ENCODE results near the gene IGLON5.

- TF ChIP-seq POLR2A (IDR thresholded peaks at IDR 0.05): no peak
- TF ChIP-seq POLR2AphosphoS5 (IDR thresholded peaks at IDR 0.05): no peak
Measured at GRCh38 chr19:51321799-51322198, 10.4 kb downstream of the IGLON5 start.

Measured in prostate gland (tissue), 1 donor.